GM12878 (cell line): ENCODE measurements around the gene MAP3K7CL. TPM values are rescaled to one million over a fixed set of nuclear protein-coding genes. Genes with fewer than 3 reads are reported as not detected.
A peak's percentile ranks its signal among the peaks of the same experiment; 100 is the strongest.

Source experiments
- BCL11A ChIP-seq: IDR thresholded peaks from 2 replicates; pipeline ENCODE4 v1.6.1; 2011; ENCODE audit warnings: low read depth, low read length
- BHLHE40 ChIP-seq, 2 experiments: fragments of 450-650 bp in 1 of 2; IDR thresholded peaks; 2 replicates each; pipeline ENCODE4 v1.6.1; 2011 to 2017; ENCODE audit warnings: low read depth in 2 of 2, borderline replicate concordance in 1 of 2, improper control_type of control experiment in 1 of 2, low read length in 1 of 2, mild to moderate bottlenecking in 1 of 2
- CBFB ChIP-seq: IDR thresholded peaks from 2 replicates; pipeline ENCODE4 v1.6.1; 2016; ENCODE audit warnings: antibody characterized with exemption, low read depth
- DPF2 ChIP-seq: fragments of 450-650 bp; IDR thresholded peaks from 2 replicates; pipeline ENCODE4 v1.6.1; 2017; ENCODE audit warnings: mild to moderate bottlenecking
- EGR1 ChIP-seq, 2 experiments: IDR thresholded peaks; 1 replicate in 1 of 2; 2 replicates in 1 of 2; pipeline ENCODE4 v1.6.1; 2011 to 2012; ENCODE audit warnings: low read depth in 2 of 2, low read length in 2 of 2, borderline replicate concordance in 1 of 2, mild to moderate bottlenecking in 1 of 2, moderate library complexity in 1 of 2
- FOS ChIP-seq: IDR thresholded peaks from 3 replicates; pipeline ENCODE4 v1.6.1; 2011; ENCODE audit warnings: borderline replicate concordance; ENCODE audit not compliant: insufficient read length; ENCODE audit errors: extremely low read depth
- HDGF ChIP-seq: fragments of 450-650 bp; IDR thresholded peaks from 2 replicates; pipeline ENCODE4 v1.6.1; 2016; ENCODE audit warnings: antibody characterized with exemption
- JUNB ChIP-seq: IDR thresholded peaks from 2 replicates; pipeline ENCODE4 v1.6.1; 2016; ENCODE audit warnings: antibody characterized with exemption, mild to moderate bottlenecking
- MEF2A ChIP-seq: IDR thresholded peaks from 2 replicates; pipeline ENCODE4 v1.6.1; 2011; ENCODE audit warnings: low read depth, mild to moderate bottlenecking, low read length, moderate library complexity; ENCODE audit not compliant: insufficient read depth
- MTA2 ChIP-seq: fragments of 450-650 bp; IDR thresholded peaks from 2 replicates; pipeline ENCODE4 v1.6.1; 2016; ENCODE audit warnings: low read depth, mild to moderate bottlenecking, moderate library complexity
- MTA3 ChIP-seq: IDR thresholded peaks from 2 replicates; pipeline ENCODE4 v1.6.1; 2012; ENCODE audit warnings: low read length, inconsistent platforms, borderline replicate concordance
- NBN ChIP-seq: fragments of 450-650 bp; IDR thresholded peaks from 2 replicates; pipeline ENCODE4 v1.6.1; 2016
- PAX5 ChIP-seq: IDR thresholded peaks from 2 replicates; pipeline ENCODE4 v1.6.1; 2011; ENCODE audit warnings: low read depth, low read length, borderline replicate concordance
- PML ChIP-seq: IDR thresholded peaks from 2 replicates; pipeline ENCODE4 v1.6.1; 2012; ENCODE audit warnings: low read length, inconsistent platforms
- POLR2A ChIP-seq: IDR thresholded peaks from 2 replicates; pipeline ENCODE4 v1.6.1; 2011; ENCODE audit warnings: low read depth, mild to moderate bottlenecking, low read length
- POLR2AphosphoS2 ChIP-seq: IDR thresholded peaks from 2 replicates; pipeline ENCODE4 v1.6.1; 2011; ENCODE audit warnings: low read depth, mild to moderate bottlenecking, low read length, improper control_type of control experiment, moderate library complexity
- SRF ChIP-seq, 2 experiments: IDR thresholded peaks; 2 replicates each; pipeline ENCODE4 v1.6.1; 2011; ENCODE audit warnings: low read depth in 2 of 2, low read length in 2 of 2, mild to moderate bottlenecking in 1 of 2, moderate library complexity in 1 of 2
- TARDBP ChIP-seq: IDR thresholded peaks from 2 replicates; pipeline ENCODE4 v1.6.1; 2016; ENCODE audit warnings: borderline replicate concordance
- TBL1XR1 ChIP-seq: IDR thresholded peaks from 2 replicates; pipeline ENCODE4 v1.6.1; 2012; ENCODE audit warnings: low read depth, low read length, improper control_type of control experiment
- ZNF217 ChIP-seq: fragments of 450-650 bp; IDR thresholded peaks from 2 replicates; pipeline ENCODE4 v1.6.1; 2017; ENCODE audit warnings: antibody characterized with exemption, mild to moderate bottlenecking
- ZSCAN29 ChIP-seq: fragments of 450-650 bp; IDR thresholded peaks from 2 replicates; pipeline ENCODE4 v1.6.1; 2017; ENCODE audit warnings: mild to moderate bottlenecking, moderate library complexity
- polyA plus RNA-seq, 11 experiments: library from polyadenylated mRNA; depleted of rRNA in 4 of 11; unstranded in 6 of 11; stranded (reverse) in 5 of 11; fragments of >200 nt; fragmentation: Nextera tagmentation in 4 of 11; fragmentation: Illumina TruSeq in 1 of 11; extraction: Ambion mirVana in 4 of 11; extraction: Trizol in 1 of 11; gene quantifications; 1 replicate in 1 of 11; 2 replicates in 10 of 11; pipeline versions ENCODE4 v1.2.1 to v1.2.3, GENCODE V29; 2011 to 2016; ENCODE audit warnings: inconsistent platforms in 2 of 11, missing spikeins in 2 of 11, low read depth in 1 of 11
- total RNA-seq, 4 experiments: library from RNA; depleted of rRNA in 3 of 4; stranded (reverse); fragments of >200 nt in 3 of 4; fragmentation: Illumina TruSeq in 1 of 4; extraction: Trizol in 1 of 4; gene quantifications; 2 replicates each; pipeline versions ENCODE4 v1.2.1 to v1.2.3, GENCODE V29; 2013 to 2021
- TF ChIP-seq, protein P1 (sequence below): IDR thresholded peaks from 2 replicates; pipeline ENCODE4 v1.6.1; 2012; ENCODE audit warnings: low read depth, low read length, improper control_type of control experiment
- TF ChIP-seq, protein P2 (sequence below): IDR thresholded peaks from 2 replicates; pipeline ENCODE4 v1.6.1; 2011; ENCODE audit warnings: borderline replicate concordance, low read depth, mild to moderate bottlenecking, moderate library complexity, low read length; ENCODE audit not compliant: insufficient read depth, poor library complexity, severe bottlenecking
- TF ChIP-seq, protein P3 (sequence below), 3 experiments: IDR thresholded peaks in 2 of 3; conservative IDR thresholded peaks in 1 of 3; 2 replicates each; pipeline ENCODE4 v1.5.1; 2011; ENCODE audit warnings: low read depth in 3 of 3, low read length in 3 of 3, mild to moderate bottlenecking in 3 of 3, control low read depth in 2 of 3, moderate library complexity in 2 of 3, inconsistent platforms in 1 of 3, mixed read lengths in 1 of 3; ENCODE audit not compliant: control insufficient read depth in 2 of 3, insufficient read depth in 1 of 3; ENCODE audit errors: extremely low read depth in 1 of 3
- TF ChIP-seq, protein P4 (sequence below): fragments of 450-650 bp; IDR thresholded peaks from 2 replicates; pipeline ENCODE4 v1.6.1; 2016; ENCODE audit warnings: mild to moderate bottlenecking

The MAP3K7CL gene
- total and polyA plus RNA-seq, 10 of the 15 experiments (the other 5 are each of a cell fraction or from before 2014, with no cell fraction given) = 3.2 to 19.7 (median 6.6) TPM

DNA sequence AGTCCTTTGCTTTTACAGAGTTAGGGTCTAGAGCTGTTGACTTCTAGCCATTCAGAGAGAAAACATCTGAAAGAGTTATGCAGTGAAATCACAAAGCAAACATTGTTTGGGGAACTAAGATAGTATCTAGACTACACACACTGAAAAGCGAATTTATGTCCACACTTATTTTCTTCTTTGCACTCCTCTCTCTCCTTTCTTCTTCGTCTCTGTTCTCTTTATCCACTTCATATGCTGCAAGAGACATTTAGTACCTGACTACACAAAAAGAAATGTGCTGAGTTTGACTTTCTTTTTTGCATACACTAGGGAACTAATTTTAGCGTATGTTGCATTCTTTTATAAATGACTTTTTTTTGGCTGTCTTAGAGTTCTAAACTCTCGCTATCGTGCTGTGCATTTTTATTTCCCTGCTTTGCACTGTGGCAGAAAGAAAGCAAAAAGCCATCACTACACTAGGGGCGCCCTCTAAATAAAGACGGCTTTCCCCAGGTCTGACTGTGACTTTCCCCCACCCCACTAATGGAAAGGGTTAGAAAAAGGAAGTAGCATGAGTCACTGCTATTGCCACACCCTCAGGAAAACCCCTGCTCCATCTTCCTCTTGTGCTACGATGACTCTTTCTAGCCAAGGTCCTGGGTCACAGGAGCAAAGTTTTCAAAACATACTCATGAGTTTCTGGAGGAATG, 65.7 kb downstream of the MAP3K7CL start (continued):
- TF ChIP-seq EGR1 (IDR thresholded peaks at IDR 0.05; ENCODE audit: borderline replicate concordance in 1 of 2, low read depth in 2 of 2, low read length in 2 of 2) (peak in 1 of 2 experiments; percentile 49; a peak in 1 of 3 replicates), POLR2A (0 out of 2 replicates have a peak, but pooled peaks have one; percentile 37), FOS (peak; percentile 4), SRF (IDR thresholded peaks at IDR 0.05; ENCODE audit: low read depth in 2 of 2, low read length in 2 of 2) (peak in 1 of 2 experiments; percentile 52; a peak in 1 of 4 replicates), TARDBP (no peak), HDGF (no peak), PML (peak; percentile 72), MEF2A (peak; percentile 73; the same call in 1 of the 2 replicates), MTA3 (peak; percentile 77; the same call in 1 of the 2 replicates), MTA2 (0 out of 2 replicates have a peak, but pooled peaks have one; percentile 46), PAX5 (0 out of 2 replicates have a peak, but pooled peaks have one; percentile 57), ZSCAN29 (no peak), ZNF217 (peak; percentile 60; the same call in 1 of the 2 replicates), JUNB (peak; percentile 84), BHLHE40 (IDR thresholded peaks at IDR 0.05; ENCODE audit: borderline replicate concordance in 1 of 2, low read depth in 2 of 2, low read length in 1 of 2) (peak; percentile 27 to 32; a peak in 1 of 4 replicates), NBN (peak; percentile 79), DPF2 (peak; percentile 54), POLR2AphosphoS2 (0 out of 2 replicates have a peak, but pooled peaks have one; percentile 32), CBFB (no peak), TBL1XR1 (peak; percentile 81), BCL11A (peak; percentile 44; the same call in 1 of the 2 replicates)
- TF ChIP-seq, protein P1, sequence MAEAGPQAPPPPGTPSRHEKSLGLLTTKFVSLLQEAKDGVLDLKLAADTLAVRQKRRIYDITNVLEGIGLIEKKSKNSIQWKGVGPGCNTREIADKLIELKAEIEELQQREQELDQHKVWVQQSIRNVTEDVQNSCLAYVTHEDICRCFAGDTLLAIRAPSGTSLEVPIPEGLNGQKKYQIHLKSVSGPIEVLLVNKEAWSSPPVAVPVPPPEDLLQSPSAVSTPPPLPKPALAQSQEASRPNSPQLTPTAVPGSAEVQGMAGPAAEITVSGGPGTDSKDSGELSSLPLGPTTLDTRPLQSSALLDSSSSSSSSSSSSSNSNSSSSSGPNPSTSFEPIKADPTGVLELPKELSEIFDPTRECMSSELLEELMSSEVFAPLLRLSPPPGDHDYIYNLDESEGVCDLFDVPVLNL = no peak
- TF ChIP-seq, protein P2, sequence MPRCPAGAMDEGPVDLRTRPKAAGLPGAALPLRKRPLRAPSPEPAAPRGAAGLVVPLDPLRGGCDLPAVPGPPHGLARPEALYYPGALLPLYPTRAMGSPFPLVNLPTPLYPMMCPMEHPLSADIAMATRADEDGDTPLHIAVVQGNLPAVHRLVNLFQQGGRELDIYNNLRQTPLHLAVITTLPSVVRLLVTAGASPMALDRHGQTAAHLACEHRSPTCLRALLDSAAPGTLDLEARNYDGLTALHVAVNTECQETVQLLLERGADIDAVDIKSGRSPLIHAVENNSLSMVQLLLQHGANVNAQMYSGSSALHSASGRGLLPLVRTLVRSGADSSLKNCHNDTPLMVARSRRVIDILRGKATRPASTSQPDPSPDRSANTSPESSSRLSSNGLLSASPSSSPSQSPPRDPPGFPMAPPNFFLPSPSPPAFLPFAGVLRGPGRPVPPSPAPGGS = peak; percentile 57
- TF ChIP-seq, protein P3, sequence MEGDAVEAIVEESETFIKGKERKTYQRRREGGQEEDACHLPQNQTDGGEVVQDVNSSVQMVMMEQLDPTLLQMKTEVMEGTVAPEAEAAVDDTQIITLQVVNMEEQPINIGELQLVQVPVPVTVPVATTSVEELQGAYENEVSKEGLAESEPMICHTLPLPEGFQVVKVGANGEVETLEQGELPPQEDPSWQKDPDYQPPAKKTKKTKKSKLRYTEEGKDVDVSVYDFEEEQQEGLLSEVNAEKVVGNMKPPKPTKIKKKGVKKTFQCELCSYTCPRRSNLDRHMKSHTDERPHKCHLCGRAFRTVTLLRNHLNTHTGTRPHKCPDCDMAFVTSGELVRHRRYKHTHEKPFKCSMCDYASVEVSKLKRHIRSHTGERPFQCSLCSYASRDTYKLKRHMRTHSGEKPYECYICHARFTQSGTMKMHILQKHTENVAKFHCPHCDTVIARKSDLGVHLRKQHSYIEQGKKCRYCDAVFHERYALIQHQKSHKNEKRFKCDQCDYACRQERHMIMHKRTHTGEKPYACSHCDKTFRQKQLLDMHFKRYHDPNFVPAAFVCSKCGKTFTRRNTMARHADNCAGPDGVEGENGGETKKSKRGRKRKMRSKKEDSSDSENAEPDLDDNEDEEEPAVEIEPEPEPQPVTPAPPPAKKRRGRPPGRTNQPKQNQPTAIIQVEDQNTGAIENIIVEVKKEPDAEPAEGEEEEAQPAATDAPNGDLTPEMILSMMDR (IDR thresholded peaks at IDR 0.05 in 2 of 3, conservative IDR thresholded peaks at IDR 0.05 in 1 of 3; ENCODE audit: control insufficient read depth in 2 of 3, extremely low read depth in 1 of 3, insufficient read depth in 1 of 3, low read depth in 3 of 3, low read length in 3 of 3) = peak; percentile 49 to 67 (median 62)
- TF ChIP-seq, protein P4, sequence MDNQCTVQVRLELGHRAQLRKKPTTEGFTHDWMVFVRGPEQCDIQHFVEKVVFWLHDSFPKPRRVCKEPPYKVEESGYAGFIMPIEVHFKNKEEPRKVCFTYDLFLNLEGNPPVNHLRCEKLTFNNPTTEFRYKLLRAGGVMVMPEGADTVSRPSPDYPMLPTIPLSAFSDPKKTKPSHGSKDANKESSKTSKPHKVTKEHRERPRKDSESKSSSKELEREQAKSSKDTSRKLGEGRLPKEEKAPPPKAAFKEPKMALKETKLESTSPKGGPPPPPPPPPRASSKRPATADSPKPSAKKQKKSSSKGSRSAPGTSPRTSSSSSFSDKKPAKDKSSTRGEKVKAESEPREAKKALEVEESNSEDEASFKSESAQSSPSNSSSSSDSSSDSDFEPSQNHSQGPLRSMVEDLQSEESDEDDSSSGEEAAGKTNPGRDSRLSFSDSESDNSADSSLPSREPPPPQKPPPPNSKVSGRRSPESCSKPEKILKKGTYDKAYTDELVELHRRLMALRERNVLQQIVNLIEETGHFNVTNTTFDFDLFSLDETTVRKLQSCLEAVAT = 0 out of 2 replicates have a peak, but pooled peaks have one; percentile 48
